Central memory CD8-positive, alpha-beta T cell (primary cell): Measurements from ENCODE around the gene PDPK1.
"Not testable (repeated sequence)": the region's sequence is repeated elsewhere in the genome, so short reads cannot be mapped to it uniquely, and the experiment has no call there.

Experiments
- ATAC-seq: fragments of 150-1000 bp; cut with Tn5 transposase; replicated peaks from 2 replicates; pipeline ENCODE4 v1.10.0; 2022; ENCODE audit warnings: mild to moderate bottlenecking, moderate FRiP score, moderate number of reproducible peaks; ENCODE audit not compliant: poor library complexity, severe bottlenecking; ENCODE audit errors: extremely low read depth
- DNase-seq, 2 donors: peaks; one replicate each; pipeline ENCODE4 v3.0.0; 2021; ENCODE audit warnings: low spot score in 2 of 2
- H3K27ac Mint-ChIP-seq: one replicate; pipeline ENCODE4 v1.8.0; 2022; ENCODE audit warnings: low read depth, mild to moderate bottlenecking, moderate library complexity, mixed read lengths
- H3K27me3 Mint-ChIP-seq: one replicate; pipeline ENCODE4 v1.8.0; 2022; ENCODE audit warnings: mixed read lengths
- H3K36me3 Mint-ChIP-seq: one replicate; pipeline ENCODE4 v1.8.0; 2022; ENCODE audit warnings: mild to moderate bottlenecking, moderate library complexity, mixed read lengths; ENCODE audit not compliant: insufficient read depth
- H3K4me1 Mint-ChIP-seq: one replicate; pipeline ENCODE4 v1.8.0; 2022; ENCODE audit warnings: mixed read lengths
- H3K4me3 Mint-ChIP-seq: one replicate; pipeline ENCODE4 v1.8.0; 2022; ENCODE audit warnings: mild to moderate bottlenecking, moderate library complexity, mixed read lengths
- H3K9me3 Mint-ChIP-seq: one replicate; pipeline ENCODE4 v1.8.0; 2022; ENCODE audit warnings: mixed read lengths

PDPK1 gene

DNA sequence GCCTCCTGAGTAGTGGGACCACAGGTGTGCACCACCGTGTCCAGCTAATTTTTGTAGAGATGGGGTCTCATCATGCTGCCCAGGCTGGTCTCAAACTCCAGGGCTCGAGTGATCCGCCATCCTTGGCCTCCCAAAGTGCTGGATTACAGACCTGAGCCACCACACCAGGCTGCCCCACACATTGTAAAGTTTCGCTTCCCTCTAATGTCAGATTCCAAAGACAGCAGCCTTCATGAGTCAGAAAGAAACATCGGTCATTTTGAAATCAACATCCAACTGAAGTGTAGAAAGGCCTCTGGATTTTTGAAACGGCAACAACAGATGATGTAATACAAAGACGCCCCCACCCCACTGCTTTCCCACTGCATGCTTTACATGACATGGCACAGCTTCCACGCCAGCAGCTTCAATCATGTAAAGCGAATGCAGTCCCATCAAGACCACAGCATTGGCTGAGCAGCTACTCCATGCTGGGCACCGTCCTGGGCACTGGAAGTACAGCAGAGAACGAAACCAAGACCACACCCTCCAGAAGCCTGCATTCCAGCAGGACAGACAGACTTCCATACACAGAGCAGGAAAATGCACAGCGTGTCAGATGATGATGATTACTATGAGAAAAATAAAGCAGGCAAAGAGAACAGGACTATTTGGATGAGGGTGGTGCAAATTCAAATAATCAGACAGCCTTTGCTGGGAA, 107.1 kb downstream of the PDPK1 start:
- ATAC-seq, H3K4me1 Mint-ChIP-seq, H3K27me3 Mint-ChIP-seq, H3K4me3 Mint-ChIP-seq, DNase-seq, H3K36me3 Mint-ChIP-seq, H3K9me3 Mint-ChIP-seq, H3K27ac Mint-ChIP-seq: not testable (repeated sequence)

DNA sequence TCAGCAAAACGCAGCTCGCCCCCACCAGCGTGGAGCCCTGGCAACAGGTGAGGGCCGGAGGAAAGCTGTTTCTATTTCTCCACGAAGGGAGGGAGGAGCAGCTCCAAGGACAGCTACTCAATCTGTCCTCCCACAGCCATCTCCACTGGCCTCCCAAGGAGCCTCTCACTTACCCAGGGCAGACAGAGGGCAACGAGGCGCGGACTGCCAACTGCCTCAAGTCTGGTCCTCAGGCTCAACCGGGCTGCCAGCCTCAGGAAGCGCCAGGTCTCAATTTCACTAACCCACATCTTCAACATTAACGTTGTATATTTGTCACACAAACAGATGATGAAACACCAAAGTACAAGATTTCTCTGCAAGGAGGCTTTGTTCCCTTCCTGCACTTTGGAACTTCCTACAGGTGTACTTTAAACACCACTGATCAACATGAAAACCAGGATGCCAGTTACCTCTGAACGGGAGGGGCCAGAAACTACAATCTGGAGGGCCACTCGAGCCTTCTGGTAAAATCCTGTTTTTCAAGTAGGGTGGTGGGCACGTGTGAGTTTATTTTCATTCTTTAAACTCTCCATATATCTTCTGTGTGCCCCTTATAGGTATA, 113.5 kb downstream of the PDPK1 start:
- not testable (repeated sequence) for H3K4me1 Mint-ChIP-seq, H3K27ac Mint-ChIP-seq, H3K36me3 Mint-ChIP-seq, H3K9me3 Mint-ChIP-seq, ATAC-seq, H3K4me3 Mint-ChIP-seq, H3K27me3 Mint-ChIP-seq, DNase-seq
